ENCODE data around the gene NKAP. TPM values are rescaled to one million over a fixed set of nuclear protein-coding genes. Genes with fewer than 3 reads are reported as not detected.
A peak's percentile ranks its signal among the peaks of the same experiment; 100 is the strongest.
"Not testable (repeated sequence)": the region's sequence is repeated elsewhere in the genome, so short reads cannot be mapped to it uniquely, and the experiment has no call there.

NKAP gene
- total RNA-seq, 2 donors from 2014 or later = 12.2 to 12.5 TPM

- H3K27ac Mint-ChIP-seq; H3K4me1 Mint-ChIP-seq; H3K36me3 Mint-ChIP-seq (ENCODE audit: low read depth); H3K9me3 ChIP-seq (ENCODE audit: control insufficient read depth, low read length, poor library complexity, severe bottlenecking); ATAC-seq; DNase-seq; H3K4me3 Mint-ChIP-seq; H3K27me3 Mint-ChIP-seq: not testable (repeated sequence)
These were observed 23.3 kb upstream of the NKAP start for GRCh38 chrX:119966837-119967236.

GRCh38 chrX:119960625-119961024, 17.1 kb upstream of the NKAP start:
- DNase-seq = no peak
- Mint-ChIP-seq H3K4me3 (no peak overlapping the region), H3K27me3 (peaks cover 34% of the 10 kb centered on the region), H3K27ac (no peak overlapping the region), H3K36me3 (ENCODE audit: low read depth) (peaks cover 2% of the 10 kb centered on the region), H3K4me1 (peaks cover under 1% of the 10 kb centered on the region)
- no peaks in the 10 kb centered on the region for H3K9me3 ChIP-seq (ENCODE audit: control insufficient read depth, low read length, poor library complexity, severe bottlenecking)
- ATAC-seq = no peak

GRCh38 chrX:119955807-119956570, 12.4 kb upstream of the NKAP start:
- DNase-seq; H3K9me3 ChIP-seq (ENCODE audit: control insufficient read depth, low read length, poor library complexity, severe bottlenecking); H3K4me3 Mint-ChIP-seq; H3K36me3 Mint-ChIP-seq (ENCODE audit: low read depth); H3K4me1 Mint-ChIP-seq: not testable (repeated sequence)
- peak overlapping the region; percentile 19 for H3K27ac Mint-ChIP-seq
- ATAC-seq = peak; percentile 56
- H3K27me3 Mint-ChIP-seq = peaks cover 24% of the 10 kb centered on the region

DNA sequence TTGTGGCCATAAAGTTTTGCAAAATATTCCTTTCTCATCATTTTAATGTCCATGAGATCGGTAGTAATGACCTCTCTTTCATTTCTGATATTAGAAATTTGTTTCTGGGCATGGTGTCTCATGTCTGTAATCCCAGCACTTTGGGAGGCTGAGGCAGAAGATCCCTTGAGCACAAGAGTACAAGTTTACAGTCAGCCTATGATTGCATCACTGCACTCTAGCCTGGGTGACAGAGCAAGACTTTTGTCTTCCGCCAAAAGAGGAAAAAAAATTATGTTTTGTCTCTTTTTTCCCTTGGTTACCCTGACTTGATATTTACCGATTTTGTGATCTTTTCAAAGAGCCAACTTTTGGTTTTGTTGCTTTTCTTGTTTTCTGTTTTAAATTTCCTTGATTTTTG, 10.8 kb upstream of the NKAP start:
- H3K27ac Mint-ChIP-seq = no peak overlapping the region
- peaks cover 2% of the 10 kb centered on the region for H3K4me1 Mint-ChIP-seq
- H3K27me3 Mint-ChIP-seq = peaks cover 11% of the 10 kb centered on the region
- H3K9me3 ChIP-seq (ENCODE audit: control insufficient read depth, low read length, poor library complexity, severe bottlenecking) = no peaks in the 10 kb centered on the region
- ATAC-seq (no peak), DNase-seq (no peak)
- H3K36me3 Mint-ChIP-seq (ENCODE audit: low read depth) = no peaks in the 10 kb centered on the region
- H3K4me3 Mint-ChIP-seq = no peak overlapping the region

- H3K9me3 ChIP-seq (ENCODE audit: control insufficient read depth, low read length, poor library complexity, severe bottlenecking) = no peaks in the 10 kb centered on the region
- DNase-seq (no peak), ATAC-seq (no peak)
- Mint-ChIP-seq H3K36me3 (ENCODE audit: low read depth) (no peaks in the 10 kb centered on the region), H3K4me1 (peaks cover 4% of the 10 kb centered on the region), H3K27me3 (no peaks in the 10 kb centered on the region), H3K27ac (no peak overlapping the region), H3K4me3 (no peak overlapping the region)
These were observed 4.8 kb upstream of the NKAP start for GRCh38 chrX:119948381-119948780.

- no peaks in the 10 kb centered on the region for H3K27me3 Mint-ChIP-seq
- H3K9me3 ChIP-seq (ENCODE audit: control insufficient read depth, low read length, poor library complexity, severe bottlenecking) = no peaks in the 10 kb centered on the region
- no peak overlapping the region for H3K27ac Mint-ChIP-seq
- no peak overlapping the region for H3K4me3 Mint-ChIP-seq
- ATAC-seq = no peak
- DNase-seq = no peak
- peaks cover 2% of the 10 kb centered on the region for H3K36me3 Mint-ChIP-seq (ENCODE audit: low read depth)
- peaks cover 11% of the 10 kb centered on the region for H3K4me1 Mint-ChIP-seq
These were observed 1.9 kb upstream of the NKAP start for GRCh38 chrX:119945481-119945880.

GRCh38 chrX:119942831-119943184, 743 bp downstream of the NKAP start:
- no peaks in the 10 kb centered on the region for H3K9me3 ChIP-seq (ENCODE audit: control insufficient read depth, low read length, poor library complexity, severe bottlenecking)
- no peak for DNase-seq
- peak; percentile 6 for ATAC-seq
- Mint-ChIP-seq H3K27me3 (no peaks in the 10 kb centered on the region), H3K27ac (peak overlapping the region; percentile 98), H3K4me1 (peaks cover 7% of the 10 kb centered on the region), H3K4me3 (peak overlapping the region; percentile 98), H3K36me3 (ENCODE audit: low read depth) (peaks cover 2% of the 10 kb centered on the region)

DNA sequence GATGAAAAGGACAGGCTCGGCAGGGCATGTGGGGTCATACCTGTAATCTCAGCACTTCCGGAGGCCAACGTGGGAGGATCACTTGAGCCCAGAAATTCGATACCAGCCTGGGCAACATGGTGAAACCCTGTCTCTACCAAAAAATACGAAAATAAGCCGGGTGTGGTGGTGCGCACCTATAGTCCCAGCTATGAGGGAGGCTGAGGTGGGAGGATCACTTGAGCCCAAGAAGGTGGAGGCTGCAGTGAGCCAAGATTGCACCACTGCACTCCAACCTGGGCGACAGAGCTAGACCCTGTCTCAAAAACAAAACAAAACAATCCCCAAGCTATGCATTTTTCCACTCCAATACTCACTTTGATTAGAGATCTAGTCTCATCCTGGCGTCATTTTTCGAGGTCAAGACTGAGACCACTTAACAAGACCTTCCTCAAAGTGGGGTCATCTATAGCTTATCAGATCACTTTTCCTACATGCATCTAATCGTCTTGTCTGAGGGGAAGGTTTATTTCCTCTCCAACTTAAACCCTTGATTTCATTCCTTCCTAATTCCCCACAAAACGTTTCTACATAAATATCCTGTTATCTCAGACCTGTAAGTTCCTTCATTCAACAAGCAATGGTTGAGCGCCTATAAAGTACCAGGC, 1.3 kb downstream of the NKAP start:
- H3K4me1 Mint-ChIP-seq = peaks cover 7% of the 10 kb centered on the region
- no peaks in the 10 kb centered on the region for H3K9me3 ChIP-seq (ENCODE audit: control insufficient read depth, low read length, poor library complexity, severe bottlenecking)

GRCh38 chrX:119941336-119941735, 2.2 kb downstream of the NKAP start:
- DNase-seq (no peak), ATAC-seq (no peak)
- H3K4me1 Mint-ChIP-seq = peaks cover 7% of the 10 kb centered on the region
- H3K4me3 Mint-ChIP-seq = peak overlapping the region; percentile 21
- peaks cover 2% of the 10 kb centered on the region for H3K36me3 Mint-ChIP-seq (ENCODE audit: low read depth)
- no peaks in the 10 kb centered on the region for H3K27me3 Mint-ChIP-seq
- no peaks in the 10 kb centered on the region for H3K9me3 ChIP-seq (ENCODE audit: control insufficient read depth, low read length, poor library complexity, severe bottlenecking)
- peak overlapping the region; percentile 98 for H3K27ac Mint-ChIP-seq

More for the DNA sequence above, 1.3 kb downstream of the NKAP start:
- peaks cover 2% of the 10 kb centered on the region for H3K36me3 Mint-ChIP-seq (ENCODE audit: low read depth)
- H3K4me3 Mint-ChIP-seq = peak overlapping the region; percentile 98
- no peaks in the 10 kb centered on the region for H3K27me3 Mint-ChIP-seq
- no peak for DNase-seq
- H3K27ac Mint-ChIP-seq = peak overlapping the region; percentile 98
- ATAC-seq = no peak

DNA sequence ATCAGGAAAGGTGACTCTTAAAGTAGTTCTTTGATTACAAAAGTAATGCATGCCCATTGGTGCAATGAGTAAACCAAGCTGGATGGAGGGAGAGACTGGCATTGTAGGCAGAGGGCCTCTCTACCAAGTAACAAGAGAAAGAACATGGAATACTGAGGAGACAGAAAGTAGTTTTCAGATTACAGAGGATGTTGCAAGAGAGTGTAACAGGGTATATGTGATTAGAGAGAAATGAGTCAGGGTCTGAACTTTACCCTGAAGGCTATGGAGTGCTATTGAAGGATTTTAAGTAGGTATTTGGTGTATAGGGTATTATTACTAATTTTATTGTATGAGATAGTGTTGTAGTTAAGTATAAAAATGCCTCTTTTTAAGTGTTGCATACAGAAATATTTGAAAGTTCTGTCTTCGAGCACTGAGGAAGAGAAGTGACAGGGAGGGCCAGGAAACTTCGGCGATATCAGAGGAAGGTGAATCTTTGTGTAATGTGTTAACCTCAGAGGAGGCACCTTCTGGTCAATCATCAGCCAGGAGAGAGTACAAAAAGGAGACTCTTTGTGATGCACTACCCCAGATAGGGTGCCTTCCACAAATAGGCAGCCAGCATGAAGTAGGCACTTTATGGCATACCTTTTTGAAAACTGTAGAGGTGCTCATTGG, 8.2 kb downstream of the NKAP start:
- H3K4me1 Mint-ChIP-seq = no peaks in the 10 kb centered on the region
- ATAC-seq = no peak
- H3K27me3 Mint-ChIP-seq = no peaks in the 10 kb centered on the region
- no peak for DNase-seq
- no peak overlapping the region for H3K27ac Mint-ChIP-seq
- H3K9me3 ChIP-seq (ENCODE audit: control insufficient read depth, low read length, poor library complexity, severe bottlenecking) = no peaks in the 10 kb centered on the region
- peaks cover 2% of the 10 kb centered on the region for H3K36me3 Mint-ChIP-seq (ENCODE audit: low read depth)
- H3K4me3 Mint-ChIP-seq = peak overlapping the region; percentile 53

- not testable (repeated sequence) for H3K4me3 Mint-ChIP-seq; H3K36me3 Mint-ChIP-seq (ENCODE audit: low read depth); ATAC-seq; H3K27ac Mint-ChIP-seq; H3K9me3 ChIP-seq (ENCODE audit: control insufficient read depth, low read length, poor library complexity, severe bottlenecking); H3K4me1 Mint-ChIP-seq; DNase-seq; H3K27me3 Mint-ChIP-seq
These were observed 21.2 kb downstream of the NKAP start for GRCh38 chrX:119922391-119922790.

- no peak for ATAC-seq
- H3K9me3 ChIP-seq (ENCODE audit: control insufficient read depth, low read length, poor library complexity, severe bottlenecking) = no peaks in the 10 kb centered on the region
- Mint-ChIP-seq H3K4me1 (no peaks in the 10 kb centered on the region), H3K4me3 (no peak overlapping the region), H3K27ac (no peak overlapping the region), H3K27me3 (no peaks in the 10 kb centered on the region), H3K36me3 (ENCODE audit: low read depth) (no peaks in the 10 kb centered on the region)
- DNase-seq = no peak
These were observed 23.5 kb downstream of the NKAP start for GRCh38 chrX:119919835-119920585.

DNA sequence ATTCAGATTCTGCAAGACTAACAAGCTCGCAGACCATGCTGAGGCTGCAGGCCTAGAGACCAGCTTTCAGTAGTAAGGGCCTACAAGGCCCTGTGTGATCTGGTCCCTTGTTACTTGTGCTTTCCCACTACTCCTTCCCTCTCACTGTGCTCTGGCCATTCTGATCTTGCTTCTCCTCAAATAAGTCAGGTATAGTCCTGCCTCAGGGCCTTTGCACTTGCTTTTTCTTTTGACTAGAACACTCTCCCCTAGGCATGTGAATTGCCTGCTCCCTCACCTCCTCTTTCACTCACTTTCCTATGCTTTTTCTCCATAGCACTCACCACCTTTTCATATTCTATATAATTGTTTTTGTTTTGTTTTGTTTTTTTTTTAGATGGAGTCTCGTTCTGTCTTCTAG, 25.7 kb downstream of the NKAP start:
- Mint-ChIP-seq H3K4me3 (no peak overlapping the region), H3K4me1 (no peaks in the 10 kb centered on the region), H3K36me3 (ENCODE audit: low read depth) (no peaks in the 10 kb centered on the region), H3K27me3 (no peaks in the 10 kb centered on the region), H3K27ac (no peak overlapping the region)
- no peak for ATAC-seq
- no peaks in the 10 kb centered on the region for H3K9me3 ChIP-seq (ENCODE audit: control insufficient read depth, low read length, poor library complexity, severe bottlenecking)
- DNase-seq = no peak

All from T-helper 17 cell (primary cell).